ENCODE measurements around the gene PRKN.
"Not testable (repeated sequence)": the region's sequence is repeated elsewhere in the genome, so short reads cannot be mapped to it uniquely, and the experiment has no call there.

The PRKN gene

GRCh38 chr6:161351858-161352257, 1375.7 kb downstream of the PRKN start:
- DNase-seq = no peak

- DNase-seq = no peak
Observed at GRCh38 chr6:161349886-161350285, 1377.7 kb downstream of the PRKN start.

- DNase-seq = no peak
Observed at GRCh38 chr6:161348628-161348994, 1379.0 kb downstream of the PRKN start.

- no peak for DNase-seq
Observed at GRCh38 chr6:161347988-161348627, 1379.5 kb downstream of the PRKN start.

GRCh38 chr6:161347125-161347524, 1380.4 kb downstream of the PRKN start:
- DNase-seq = no peak

GRCh38 chr6:161346717-161347116, 1380.8 kb downstream of the PRKN start:
- no peak for DNase-seq

GRCh38 chr6:161344626-161345025, 1382.9 kb downstream of the PRKN start:
- no peak for DNase-seq

GRCh38 chr6:161342039-161342438, 1385.5 kb downstream of the PRKN start:
- no peak for DNase-seq

- DNase-seq = no peak
Observed at GRCh38 chr6:161341638-161342037, 1385.9 kb downstream of the PRKN start.

- DNase-seq = no peak
Observed at GRCh38 chr6:161338015-161338414, 1389.6 kb downstream of the PRKN start.

GRCh38 chr6:161336479-161336878, 1391.1 kb downstream of the PRKN start:
- DNase-seq = no peak

GRCh38 chr6:161333410-161333809, 1394.2 kb downstream of the PRKN start:
- no peak for DNase-seq

GRCh38 chr6:161331402-161332081, 1396.0 kb downstream of the PRKN start:
- DNase-seq = not testable (repeated sequence)

- DNase-seq = no peak
Observed at GRCh38 chr6:161327360-161327953, 1400.1 kb downstream of the PRKN start.

- no peak for DNase-seq
Observed at GRCh38 chr6:161319231-161319630, 1408.3 kb downstream of the PRKN start.

GRCh38 chr6:161318456-161318855, 1409.1 kb downstream of the PRKN start:
- DNase-seq = no peak

- DNase-seq = no peak
Observed at GRCh38 chr6:161316531-161316930, 1411.0 kb downstream of the PRKN start.

- not testable (repeated sequence) for DNase-seq
Observed at GRCh38 chr6:161315246-161315917, 1412.2 kb downstream of the PRKN start.

- DNase-seq = not testable (repeated sequence)
Observed at GRCh38 chr6:161314541-161315245, 1412.9 kb downstream of the PRKN start.

- DNase-seq = no peak
Observed at GRCh38 chr6:161313940-161314509, 1413.5 kb downstream of the PRKN start.

- DNase-seq = not testable (repeated sequence)
Observed at GRCh38 chr6:161313475-161313874, 1414.1 kb downstream of the PRKN start.

GRCh38 chr6:161309774-161310173, 1417.8 kb downstream of the PRKN start:
- not testable (repeated sequence) for DNase-seq

Measured in GF-D8 (cell line).